ENCODE data around the gene ZNF692.
A peak's percentile ranks its signal among the peaks of the same experiment; 100 is the strongest.

GRCh38 chr1:248862998-248863881 is 4.4 kb upstream of the ZNF692 start:
- TF ChIP-seq CTCF (IDR thresholded peaks at IDR 0.05) = no peak
- peak; percentile 74 for TF ChIP-seq POLR2A (IDR thresholded peaks at IDR 0.05)
- peak; percentile 64 to 78 (median 64) for TF ChIP-seq POLR2AphosphoS5 (IDR thresholded peaks at IDR 0.05)

Measured in transverse colon (tissue), 4 donors.